GM23338 (cell line): ENCODE data around the gene PYGO2.

ENCODE experiments used
- CREB1 ChIP-seq: fragments of 250-450 bp; sonication (Bioruptor Pico); IDR thresholded peaks from 2 replicates; pipeline ENCODE4 v1.5.0; 2020; ENCODE audit warnings: low read depth, mild to moderate bottlenecking, moderate library complexity
- CTCF ChIP-seq, 2 experiments: fragments of 200-600 bp in 1 of 2; sonication (generic) in 1 of 2; conservative IDR thresholded peaks; 2 replicates each; pipeline versions ENCODE4 v1.5.1 to v1.6.1; 2016 to 2017; ENCODE audit warnings: antibody characterized with exemption in 2 of 2, low read depth in 2 of 2, mild to moderate bottlenecking in 2 of 2, moderate library complexity in 1 of 2
- EZH2 ChIP-seq: fragments of 200-600 bp; sonication (generic); IDR thresholded peaks from one replicate; pipeline ENCODE4 v1.8.0; 2017; ENCODE audit warnings: antibody characterized with exemption, mild to moderate bottlenecking, low read depth; ENCODE audit not compliant: unreplicated experiment
- EZH2phosphoT487 ChIP-seq: fragments of 200-600 bp; sonication (generic); IDR thresholded peaks from one replicate; pipeline ENCODE4 v1.8.1; 2018; ENCODE audit warnings: antibody characterized with exemption; ENCODE audit not compliant: unreplicated experiment
- JUNB ChIP-seq: IDR thresholded peaks from one replicate; pipeline ENCODE4 v1.6.1; 2016; ENCODE audit warnings: antibody characterized with exemption; ENCODE audit not compliant: unreplicated experiment
- POLR2AphosphoS5 ChIP-seq: IDR thresholded peaks from 2 replicates; pipeline ENCODE4 v1.6.1; 2016; ENCODE audit warnings: antibody characterized with exemption, low read depth
- ZNF114 ChIP-seq: fragments of 250-450 bp; sonication (Bioruptor Pico); IDR thresholded peaks from 2 replicates; pipeline ENCODE4 v1.5.0; 2020; ENCODE audit warnings: mild to moderate bottlenecking, moderate library complexity
- ZNF331 ChIP-seq: fragments of 250-450 bp; sonication (Bioruptor Pico); IDR thresholded peaks from 2 replicates; pipeline ENCODE4 v1.5.0; 2020; ENCODE audit warnings: low read depth, mild to moderate bottlenecking, moderate library complexity
- TF ChIP-seq, protein P1 (sequence below): IDR thresholded peaks from one replicate; pipeline ENCODE4 v1.6.1; 2018; ENCODE audit warnings: antibody characterized with exemption; ENCODE audit not compliant: unreplicated experiment

GRCh38 chr1:154953611-154954038 is 8.0 kb downstream of the PYGO2 start:
- no peak for TF ChIP-seq EZH2
- no peak for TF ChIP-seq CTCF (conservative IDR thresholded peaks at IDR 0.05; ENCODE audit: low read depth in 2 of 2)
- TF ChIP-seq POLR2AphosphoS5, result no peak
- no peak for TF ChIP-seq EZH2phosphoT487
- TF ChIP-seq, protein P1, sequence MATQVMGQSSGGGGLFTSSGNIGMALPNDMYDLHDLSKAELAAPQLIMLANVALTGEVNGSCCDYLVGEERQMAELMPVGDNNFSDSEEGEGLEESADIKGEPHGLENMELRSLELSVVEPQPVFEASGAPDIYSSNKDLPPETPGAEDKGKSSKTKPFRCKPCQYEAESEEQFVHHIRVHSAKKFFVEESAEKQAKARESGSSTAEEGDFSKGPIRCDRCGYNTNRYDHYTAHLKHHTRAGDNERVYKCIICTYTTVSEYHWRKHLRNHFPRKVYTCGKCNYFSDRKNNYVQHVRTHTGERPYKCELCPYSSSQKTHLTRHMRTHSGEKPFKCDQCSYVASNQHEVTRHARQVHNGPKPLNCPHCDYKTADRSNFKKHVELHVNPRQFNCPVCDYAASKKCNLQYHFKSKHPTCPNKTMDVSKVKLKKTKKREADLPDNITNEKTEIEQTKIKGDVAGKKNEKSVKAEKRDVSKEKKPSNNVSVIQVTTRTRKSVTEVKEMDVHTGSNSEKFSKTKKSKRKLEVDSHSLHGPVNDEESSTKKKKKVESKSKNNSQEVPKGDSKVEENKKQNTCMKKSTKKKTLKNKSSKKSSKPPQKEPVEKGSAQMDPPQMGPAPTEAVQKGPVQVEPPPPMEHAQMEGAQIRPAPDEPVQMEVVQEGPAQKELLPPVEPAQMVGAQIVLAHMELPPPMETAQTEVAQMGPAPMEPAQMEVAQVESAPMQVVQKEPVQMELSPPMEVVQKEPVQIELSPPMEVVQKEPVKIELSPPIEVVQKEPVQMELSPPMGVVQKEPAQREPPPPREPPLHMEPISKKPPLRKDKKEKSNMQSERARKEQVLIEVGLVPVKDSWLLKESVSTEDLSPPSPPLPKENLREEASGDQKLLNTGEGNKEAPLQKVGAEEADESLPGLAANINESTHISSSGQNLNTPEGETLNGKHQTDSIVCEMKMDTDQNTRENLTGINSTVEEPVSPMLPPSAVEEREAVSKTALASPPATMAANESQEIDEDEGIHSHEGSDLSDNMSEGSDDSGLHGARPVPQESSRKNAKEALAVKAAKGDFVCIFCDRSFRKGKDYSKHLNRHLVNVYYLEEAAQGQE, result no peak
- no peak for TF ChIP-seq JUNB
- TF ChIP-seq CREB1, result no peak
- no peak for TF ChIP-seq ZNF331 (CRISPR knock-in tag)
- no peak for TF ChIP-seq ZNF114 (CRISPR knock-in tag)
